Ammon's horn (tissue), 1 donor: ENCODE results near the gene XXYLT1.
"Not testable (repeated sequence)": the region's sequence is repeated elsewhere in the genome, so short reads cannot be mapped to it uniquely, and the experiment has no call there.

ENCODE experiments used
- DNase-seq: peaks from one replicate; pipeline ENCODE4 v3.0.0-alpha.2; 2016; ENCODE audit warnings: low spot score

Gene XXYLT1

DNA sequence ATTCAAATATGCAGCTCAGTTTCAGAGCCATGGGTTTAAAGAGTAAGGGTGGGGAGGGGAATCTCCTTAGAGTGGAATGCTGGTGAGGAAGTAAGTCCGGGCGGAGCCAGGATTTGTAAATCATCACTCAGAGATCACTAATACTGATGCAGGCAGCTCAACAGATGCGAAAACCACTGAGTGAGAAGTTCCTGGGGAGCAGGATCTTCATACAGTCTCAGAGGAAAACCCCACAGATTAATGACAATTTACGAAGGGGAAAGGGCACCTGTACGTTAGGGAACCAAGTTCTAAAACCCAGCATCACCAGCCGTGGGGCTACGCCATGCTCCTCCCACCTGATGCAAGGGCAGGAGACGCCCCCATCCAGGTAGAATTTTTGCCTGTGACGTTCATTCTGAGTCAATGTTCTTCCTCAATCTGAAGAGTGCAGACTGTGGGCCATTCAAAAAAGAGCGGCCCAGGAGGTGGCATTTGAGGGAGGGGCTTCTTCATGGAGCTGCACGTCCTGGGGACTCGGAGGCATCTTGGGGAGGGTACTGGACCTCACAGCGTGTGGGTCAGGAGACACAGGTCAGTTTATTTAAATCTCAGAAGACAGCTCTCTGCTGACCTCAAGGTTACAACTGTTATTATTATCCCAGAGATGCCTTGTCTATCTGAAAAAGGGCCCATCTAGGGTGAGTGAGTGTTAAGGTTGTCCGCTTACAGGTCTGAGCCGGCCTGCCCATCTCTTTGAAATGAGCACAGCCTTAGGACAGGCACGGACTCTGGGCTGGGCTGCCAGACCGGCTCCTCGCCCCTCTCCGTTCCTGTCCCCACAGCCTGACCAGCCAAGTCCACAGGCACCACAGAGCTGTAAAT lies 228.0 kb downstream of the XXYLT1 start:
- no peak for DNase-seq

DNA sequence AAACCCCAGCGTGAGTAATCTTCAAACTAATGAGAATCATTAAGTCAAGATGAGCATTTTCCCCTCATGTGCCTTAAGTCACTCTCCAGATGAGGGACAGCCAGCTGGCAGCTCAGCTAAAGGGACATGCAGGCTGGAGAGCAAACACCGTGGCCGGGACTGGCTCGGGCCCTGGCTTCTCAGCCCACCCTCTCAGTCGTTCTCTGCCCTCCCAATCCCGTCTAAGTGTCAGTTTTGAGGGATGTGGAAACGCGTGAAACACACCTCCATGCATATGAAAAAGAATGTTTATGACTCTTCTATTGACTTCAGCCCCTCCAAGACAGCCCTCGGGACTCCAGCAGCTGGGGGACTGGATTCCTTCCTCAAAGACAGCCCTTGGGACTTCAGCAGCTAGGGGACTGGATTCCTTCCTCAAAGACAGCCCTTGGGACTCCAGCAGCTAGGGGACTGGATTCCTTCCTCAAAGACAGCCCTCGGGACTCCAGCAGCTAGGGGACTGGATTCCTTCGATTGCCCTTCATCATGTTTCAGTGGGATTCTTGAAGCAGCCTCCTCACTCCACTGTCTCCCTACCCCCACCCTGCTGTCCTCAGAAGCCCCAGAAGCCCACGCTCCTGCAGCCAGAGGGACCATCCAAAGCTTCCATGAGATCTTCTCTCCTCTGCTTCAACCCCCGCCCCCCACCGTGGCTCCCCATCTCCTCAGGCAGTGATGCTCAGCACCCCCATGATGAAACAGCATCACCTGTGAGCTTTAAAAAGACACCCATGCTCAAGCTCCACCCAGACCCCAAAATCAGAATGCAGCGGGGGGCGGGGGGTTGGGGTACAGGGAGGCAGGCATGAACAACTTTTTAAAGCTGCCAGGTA lies 228.9 kb downstream of the XXYLT1 start:
- DNase-seq, result no peak

DNA sequence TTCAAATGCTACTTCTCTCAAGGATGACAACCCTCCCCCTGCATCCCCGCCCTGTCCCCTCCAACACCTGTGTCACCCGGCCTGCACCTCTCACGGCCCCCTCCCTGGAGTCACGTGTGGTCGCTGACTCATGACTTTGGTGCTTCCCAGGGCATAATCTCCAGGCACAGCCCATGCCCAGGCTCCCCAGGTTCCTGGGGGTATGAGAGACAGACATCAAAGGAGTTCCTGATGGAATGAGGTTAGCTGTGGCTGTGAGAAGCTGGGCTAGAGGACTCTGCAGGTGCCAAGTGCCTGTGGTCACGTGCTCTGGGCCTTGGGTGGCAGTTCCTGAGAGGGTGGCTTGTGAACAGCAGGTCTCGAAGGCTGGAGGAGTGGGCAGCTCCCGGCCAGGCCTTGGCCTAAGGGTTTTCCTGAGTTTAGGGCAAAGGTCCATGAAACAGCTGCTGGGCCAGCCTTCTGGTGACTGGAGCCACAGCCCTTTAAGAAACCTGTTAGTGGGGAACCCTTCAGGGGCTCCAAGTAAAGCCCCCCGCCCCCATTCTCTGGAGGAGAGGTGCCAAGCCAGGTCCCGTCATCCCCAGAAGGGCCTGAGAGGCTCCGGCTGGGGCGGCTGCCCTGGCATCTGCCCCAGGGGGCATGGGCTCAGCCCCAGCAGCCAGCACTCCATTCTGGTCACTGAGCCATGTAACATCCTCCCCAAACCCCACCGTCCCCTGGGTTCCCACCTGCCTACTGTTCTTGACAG lies 230.0 kb downstream of the XXYLT1 start:
- DNase-seq, result no peak

DNA sequence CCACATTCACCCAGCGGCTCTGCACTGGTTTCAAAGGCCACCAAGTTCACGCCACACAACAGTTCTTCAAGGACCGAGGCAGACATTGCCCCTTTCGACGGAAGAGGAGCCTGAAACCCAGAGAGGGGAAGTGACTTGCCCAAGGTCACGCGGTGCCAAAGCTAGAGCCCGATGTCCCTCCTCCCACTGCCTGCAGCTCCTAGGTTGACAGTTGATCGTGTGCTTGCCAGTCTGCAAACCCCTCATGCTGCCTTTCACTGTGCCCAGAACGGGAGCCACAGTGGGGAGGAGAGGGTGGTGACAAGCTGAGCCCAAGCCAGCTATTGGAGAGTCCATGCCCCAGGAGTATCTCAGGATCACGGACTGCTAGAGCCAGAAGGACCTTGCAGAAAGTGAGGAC lies 230.9 kb downstream of the XXYLT1 start:
- DNase-seq, result no peak

DNA sequence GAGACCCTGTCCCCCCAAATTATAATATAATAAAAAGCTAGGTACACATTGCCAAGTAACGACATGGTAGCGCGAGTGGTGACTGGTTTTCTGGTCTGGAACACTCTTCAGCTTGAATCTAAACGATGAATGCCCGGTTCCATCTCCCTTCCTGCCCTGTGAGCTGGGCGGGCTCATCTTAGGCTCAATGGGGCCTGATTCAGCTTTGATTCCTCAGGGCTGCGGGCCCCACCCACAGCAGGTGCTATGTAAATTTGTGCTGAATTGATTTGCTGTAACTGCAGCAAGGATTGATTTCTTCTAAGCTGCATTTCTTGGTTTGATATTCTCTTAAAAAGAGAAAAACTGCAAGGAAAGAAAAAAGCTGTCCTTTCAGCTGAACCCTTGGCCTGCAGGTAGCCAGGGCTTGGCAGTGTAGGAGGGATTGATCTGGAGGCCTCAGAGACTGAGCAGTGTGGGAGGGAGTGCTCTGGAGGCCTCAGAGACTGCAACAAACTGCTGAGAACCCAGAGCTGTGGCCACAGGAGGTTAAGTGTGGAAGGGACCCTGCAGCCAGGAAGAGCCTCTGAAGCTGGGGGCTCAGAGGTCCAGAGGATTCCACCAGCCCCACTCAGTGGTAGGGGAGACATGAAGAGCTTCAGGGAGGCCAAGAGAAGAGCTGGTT lies 231.6 kb downstream of the XXYLT1 start:
- DNase-seq, result no peak

DNA sequence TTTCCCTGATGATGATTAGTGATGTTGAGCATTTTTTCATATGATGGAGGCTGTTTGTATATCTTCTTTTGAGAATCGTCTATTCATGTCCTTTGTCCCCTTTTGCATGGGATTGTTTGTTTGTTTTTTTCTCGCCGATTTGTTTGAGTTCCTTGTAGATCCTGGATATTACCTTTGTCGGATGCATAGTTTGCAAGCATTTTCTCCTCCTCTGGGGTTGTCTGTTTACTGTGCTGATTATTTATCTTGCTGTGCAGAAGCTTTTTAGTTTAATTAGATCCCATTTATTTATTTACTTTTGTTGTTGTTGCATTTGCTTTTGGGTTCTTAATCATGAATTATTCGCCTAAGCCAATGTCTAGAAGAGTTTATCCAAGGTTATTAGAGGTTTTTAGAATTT lies 232.8 kb downstream of the XXYLT1 start:
- DNase-seq, result no peak

DNA sequence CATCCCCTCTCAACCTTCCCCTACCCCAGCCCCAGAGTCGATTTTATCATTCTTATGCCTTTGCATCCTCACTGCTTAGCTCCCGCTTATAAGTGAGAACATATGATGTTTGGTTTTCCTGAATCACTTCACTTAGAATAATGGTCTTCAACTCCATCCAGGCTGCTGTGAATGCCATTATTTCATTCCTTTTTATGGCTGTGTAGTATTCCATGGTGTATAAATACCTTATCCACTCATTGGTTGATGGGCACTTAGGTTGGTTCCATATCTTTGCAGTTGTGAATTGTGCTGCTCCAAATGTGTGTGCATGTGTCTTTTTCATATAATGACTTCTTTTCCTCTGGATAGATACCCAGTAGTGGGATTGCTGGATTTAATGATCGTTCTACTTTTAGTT lies 233.4 kb downstream of the XXYLT1 start:
- not testable (repeated sequence) for DNase-seq

DNA sequence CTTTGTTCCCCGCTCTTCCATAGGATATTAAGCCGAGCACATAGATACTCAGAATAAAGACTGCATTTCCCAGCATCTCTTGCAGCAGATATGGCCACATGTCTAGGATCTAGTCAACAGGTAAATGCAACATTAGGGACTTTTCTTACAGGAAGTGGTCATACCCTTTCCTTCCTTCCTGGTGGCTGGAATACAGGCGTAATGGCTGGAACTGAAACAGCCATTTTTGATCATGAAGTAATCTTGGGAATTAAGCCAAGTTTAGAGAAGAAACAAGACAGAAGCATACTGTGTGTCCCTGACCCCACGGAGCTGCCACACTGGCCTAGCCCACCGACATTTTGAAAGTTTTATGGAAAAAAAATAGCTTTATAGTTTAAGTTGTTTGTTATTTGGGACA lies 234.0 kb downstream of the XXYLT1 start:
- no peak for DNase-seq

DNA sequence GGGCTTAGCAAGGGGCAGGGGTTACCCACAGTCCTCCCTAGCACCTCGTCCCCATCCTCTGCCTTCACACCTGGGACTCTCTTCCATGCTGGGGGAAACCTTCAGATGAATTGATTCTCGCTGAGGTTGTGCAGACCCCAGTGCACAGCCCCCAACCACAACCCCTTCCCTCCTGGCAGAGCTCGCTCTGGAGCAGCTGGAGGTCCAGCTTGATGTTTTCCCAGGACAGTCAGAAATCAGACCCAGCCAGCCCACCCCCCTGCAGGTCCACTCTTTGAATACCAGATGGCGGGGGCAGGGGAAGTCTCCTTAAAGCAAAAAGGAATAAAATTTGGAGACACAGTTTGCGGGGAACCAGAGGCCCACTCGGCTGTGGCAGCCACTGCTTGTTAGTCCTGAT lies 234.4 kb downstream of the XXYLT1 start:
- DNase-seq, result no peak

DNA sequence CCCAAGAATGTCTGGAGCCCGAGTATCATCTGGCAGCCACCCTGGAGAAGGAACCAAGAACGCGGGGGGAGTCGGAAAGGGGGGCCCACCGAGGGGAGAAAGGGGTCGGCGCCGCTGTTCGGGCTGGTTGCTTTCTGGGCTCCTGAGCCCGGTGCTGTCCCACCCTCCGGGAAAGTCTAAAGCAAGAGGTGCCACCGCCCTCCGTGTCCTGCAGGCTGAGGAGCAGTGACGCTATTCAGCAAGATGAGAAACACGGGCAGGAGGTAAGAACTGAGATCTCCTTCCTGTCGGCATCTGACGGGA lies 234.8 kb downstream of the XXYLT1 start:
- DNase-seq, result no peak

DNA sequence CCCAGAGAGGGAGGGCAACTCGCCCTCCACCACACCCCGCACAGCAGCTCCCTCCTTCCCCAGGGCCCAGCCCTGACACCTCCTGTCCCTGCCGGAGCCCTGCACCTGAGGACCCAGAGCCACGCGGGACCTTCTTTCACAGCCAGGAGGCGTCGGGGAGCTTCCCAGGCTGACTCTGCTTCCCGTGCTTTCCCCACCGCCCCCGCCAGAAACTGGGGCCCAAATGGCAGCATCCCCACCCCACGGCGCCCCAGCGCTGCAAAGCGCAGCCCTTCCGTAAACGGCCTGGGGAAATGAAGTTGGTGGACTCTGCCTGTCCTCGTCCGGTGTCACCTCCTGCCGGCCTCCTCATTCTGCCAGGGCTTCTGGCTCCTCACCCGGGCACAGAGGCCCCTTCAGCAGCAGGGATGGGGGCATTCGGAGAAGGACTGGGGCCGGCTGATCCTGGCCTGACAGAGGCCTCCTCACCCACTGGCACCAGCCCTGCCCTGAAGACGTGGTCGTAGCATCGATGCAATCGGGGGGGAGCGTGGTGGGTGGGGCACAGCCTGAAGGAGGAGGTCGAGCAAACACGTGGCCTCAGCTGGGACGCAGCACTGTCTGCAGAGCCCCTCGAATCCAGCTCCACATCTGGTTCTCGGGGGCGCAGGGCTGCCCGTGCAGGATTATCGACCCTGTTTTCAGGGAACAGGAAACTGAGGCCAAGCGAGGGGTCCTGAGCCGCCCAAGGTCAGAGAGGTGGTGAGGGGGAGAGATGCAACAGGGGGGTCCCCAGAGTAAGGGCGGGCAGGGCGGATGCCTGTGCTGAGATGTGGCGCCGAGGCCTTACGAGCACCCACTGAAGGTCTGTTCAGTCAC lies 235.4 kb downstream of the XXYLT1 start:
- DNase-seq, result no peak

DNA sequence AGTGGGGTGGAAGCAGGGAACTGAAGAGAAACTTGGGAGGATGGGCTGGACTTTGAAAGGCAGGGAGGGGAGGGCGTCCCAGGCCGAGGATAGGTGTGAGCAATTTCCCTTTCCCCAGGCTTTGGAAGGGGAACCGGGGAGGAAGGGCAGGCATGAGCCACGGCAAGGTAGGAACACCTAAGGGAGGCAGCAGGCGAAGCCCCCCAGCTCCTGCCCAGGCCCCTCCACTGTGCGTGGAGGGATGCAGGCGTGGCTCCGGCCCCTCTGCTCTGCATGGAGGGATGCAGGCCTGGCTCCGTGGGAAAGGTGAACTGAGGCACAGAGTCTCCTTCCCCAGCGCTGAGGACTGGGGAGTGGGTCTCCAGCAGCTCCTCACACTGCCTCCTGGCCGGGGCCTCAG lies 236.4 kb downstream of the XXYLT1 start:
- DNase-seq, result no peak

DNA sequence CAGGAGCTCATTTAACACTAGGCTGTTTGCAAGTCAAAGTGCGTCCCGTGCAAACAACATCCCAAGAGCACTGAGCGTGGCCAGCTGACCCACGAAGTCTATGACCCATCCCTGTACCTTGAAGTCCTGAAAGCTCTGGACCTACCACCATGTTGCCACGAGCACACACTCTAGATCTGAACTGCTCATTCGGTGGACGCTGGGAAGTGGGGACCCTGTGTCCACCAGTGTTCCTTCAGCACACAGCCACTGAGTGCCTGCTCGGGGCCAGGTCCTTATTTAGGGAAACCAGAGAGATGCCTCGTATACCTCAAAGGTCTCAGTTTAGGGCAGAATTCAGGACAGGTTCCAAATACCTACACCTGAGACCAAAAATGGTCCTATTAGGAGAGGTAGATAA lies 236.9 kb downstream of the XXYLT1 start:
- DNase-seq, result no peak

DNA sequence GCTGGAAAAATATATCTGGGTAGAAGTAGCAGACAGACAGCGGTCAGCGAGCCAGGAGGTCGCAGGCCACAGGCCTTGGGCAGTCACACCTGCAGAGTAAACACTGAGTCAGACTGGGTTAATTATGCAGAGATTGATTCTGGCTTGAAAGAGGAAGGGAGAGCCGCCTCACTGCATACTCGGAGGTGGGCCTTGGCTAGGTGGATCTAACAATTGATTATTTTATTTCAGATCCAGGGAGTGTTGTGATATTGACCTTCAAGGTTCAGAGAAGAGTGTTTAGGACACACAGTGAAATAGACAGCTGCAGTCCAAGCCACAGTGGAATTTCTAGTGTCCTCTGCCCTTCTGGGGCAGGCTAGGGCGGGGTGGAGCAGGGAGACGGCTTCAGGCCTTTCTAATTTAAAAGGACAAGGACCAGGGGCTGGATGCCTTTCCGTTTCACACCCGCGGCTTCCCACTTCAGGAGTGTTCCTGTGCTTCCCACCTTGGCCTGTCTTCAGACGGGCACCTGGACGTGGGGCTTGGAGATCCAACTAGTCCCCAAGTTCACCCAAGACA lies 237.3 kb downstream of the XXYLT1 start:
- DNase-seq, result no peak

DNA sequence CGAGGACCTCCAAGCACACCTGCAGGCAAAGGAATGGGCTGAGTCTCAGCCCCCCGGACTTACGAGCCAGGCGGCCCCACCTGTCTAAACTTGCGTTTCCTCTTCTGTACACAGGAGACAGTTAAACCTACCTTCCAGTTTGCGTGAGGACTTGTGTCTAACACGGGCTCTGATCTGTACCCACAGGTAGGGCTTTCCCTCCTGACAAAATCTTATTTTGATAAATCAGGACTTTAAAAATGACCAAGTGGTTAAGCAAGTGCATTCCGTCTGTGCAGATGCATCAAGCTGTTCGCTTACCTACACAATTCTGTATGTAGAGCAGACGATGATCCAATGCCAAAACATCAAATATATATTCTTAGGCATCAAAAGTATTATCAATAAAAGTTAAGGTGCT lies 238.0 kb downstream of the XXYLT1 start:
- DNase-seq, result no peak

DNA sequence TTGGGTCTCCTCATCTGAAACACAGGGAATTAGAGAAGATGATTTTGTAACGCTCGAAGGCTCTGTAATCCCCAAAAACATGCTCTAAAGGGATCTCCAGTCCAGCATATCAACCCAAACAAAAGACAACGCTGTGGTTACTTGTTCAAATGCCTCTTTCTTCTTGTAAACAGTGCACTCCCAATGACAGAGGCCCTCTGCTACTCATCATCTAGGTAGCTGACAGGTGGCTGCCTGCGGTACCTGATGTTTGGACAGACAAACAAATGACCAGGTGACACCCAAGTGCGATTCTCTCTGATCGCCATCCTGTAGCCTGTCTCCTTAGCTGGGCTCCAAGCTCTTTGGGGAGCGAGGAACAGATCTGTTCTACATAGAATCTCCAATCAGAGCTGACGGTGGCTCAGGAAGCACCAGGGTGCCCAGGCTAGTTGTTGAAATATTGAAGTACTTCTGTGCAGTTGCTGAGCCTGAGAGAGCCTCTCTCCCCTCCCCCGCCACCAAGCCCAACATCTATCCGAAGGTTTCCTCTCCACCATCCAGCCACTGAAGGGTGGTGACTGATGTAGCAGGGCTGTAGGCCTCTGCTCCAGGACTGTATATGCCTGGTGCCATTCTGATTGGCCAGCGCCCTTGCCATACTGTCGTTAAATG lies 238.7 kb downstream of the XXYLT1 start:
- DNase-seq, result no peak

DNA sequence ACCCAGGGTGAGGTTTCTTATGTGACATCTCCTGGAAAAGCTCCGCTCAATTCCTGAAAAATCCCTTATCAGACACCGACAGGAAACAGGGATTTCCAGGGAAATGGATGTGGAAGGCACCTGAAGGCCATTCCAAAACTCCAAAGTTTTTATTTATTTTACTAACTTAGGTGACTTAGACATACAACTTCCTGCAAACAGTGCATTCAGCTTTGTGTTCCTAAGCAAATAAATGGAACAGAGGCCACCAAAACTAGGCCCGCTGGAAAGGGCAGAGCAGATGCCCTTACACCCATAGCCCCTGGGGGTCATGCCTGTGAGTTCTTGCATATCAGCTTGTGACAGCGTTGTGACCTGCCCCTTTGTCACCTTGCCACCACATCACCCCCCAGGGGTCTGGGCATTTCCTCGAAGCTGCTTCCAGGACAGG lies 239.4 kb downstream of the XXYLT1 start:
- DNase-seq, result no peak

DNA sequence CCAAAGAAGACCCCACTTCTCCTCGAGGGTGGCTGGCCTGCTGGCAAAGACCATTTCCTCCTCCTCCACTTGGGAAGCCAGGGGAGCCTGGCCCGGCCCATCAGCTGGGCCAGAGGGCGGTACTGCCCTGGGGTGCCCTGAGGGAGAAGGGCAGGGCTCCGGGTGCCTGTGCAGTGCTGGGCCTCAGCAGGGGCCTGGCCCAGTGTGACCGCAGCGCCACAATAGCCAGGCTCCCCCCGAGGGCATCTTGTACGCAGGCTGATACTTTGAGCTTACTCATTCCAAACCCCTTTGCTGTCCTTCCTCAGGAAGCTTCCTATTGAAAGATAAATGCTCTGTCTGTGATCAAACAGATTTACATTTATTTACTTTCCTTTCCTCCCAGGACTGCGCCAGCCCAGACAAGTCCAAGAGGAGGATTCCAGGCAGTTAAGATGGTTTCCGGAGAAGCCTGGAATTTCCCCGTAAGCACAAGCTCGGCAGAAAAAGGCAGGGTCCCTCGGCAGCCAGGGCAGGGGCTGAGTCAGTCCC lies 240.1 kb downstream of the XXYLT1 start:
- no peak for DNase-seq

DNA sequence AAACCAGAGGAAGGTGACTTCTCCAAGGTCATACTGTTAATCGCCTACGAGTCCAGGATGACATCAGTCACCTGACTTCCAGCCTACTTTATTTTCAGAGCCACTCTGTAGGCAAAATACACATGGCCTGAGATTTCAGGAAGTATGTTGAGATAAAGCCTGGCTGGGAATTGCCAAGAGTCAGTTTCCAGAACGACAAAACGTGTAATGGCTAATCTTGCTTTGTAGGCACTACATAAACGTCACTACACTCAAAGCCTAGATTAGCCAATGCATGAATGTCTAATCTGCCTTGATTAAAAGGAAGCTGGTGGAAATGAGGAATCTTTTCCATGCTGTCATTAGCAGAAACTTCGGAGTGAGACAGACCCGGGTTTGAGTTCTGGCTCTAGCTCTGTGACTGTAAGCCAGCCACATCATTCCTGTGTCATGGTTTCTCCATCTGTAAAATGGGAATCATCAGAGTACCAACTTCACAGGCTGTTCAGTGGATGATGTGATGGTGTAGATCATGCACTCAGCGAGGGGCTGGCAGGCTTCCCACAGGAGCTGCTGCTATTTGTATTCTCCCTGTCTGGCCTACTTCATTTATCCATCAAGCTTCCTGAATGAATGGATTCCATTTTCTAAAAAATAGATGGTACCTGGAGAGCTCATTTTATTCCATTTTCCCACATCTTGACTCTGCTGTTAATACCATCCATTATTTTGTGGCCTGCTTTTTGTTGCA lies 241.9 kb downstream of the XXYLT1 start:
- DNase-seq, result no peak

DNA sequence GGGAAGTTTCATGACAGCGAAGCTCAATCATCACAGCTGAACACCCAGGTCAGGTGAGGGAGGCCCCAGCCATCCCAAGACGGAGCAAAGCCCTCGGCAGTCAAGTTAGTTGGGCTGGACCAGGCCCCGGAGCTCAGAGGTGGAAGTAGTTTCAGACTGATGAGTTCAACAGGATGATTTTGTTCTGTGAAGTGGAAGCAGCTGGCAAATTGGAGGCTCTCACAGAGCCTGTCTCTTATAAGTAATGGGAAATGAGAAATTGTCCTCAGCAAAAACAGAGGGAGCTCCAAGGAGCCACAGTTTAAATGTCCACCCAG lies 245.1 kb downstream of the XXYLT1 start:
- no peak for DNase-seq
